Dedifferentiated amniotic fluid mesenchymal stem cell (primary cell): ENCODE data around the gene LRRC75A.
"Not testable (repeated sequence)": the region's sequence is repeated elsewhere in the genome, so short reads cannot be mapped to it uniquely, and the experiment has no call there.

ENCODE experiments used
- DNase-seq: peaks from one replicate; pipeline ENCODE4 v3.0.0-alpha.2; 2016; ENCODE audit errors: extremely low spot score

LRRC75A gene, protein sequence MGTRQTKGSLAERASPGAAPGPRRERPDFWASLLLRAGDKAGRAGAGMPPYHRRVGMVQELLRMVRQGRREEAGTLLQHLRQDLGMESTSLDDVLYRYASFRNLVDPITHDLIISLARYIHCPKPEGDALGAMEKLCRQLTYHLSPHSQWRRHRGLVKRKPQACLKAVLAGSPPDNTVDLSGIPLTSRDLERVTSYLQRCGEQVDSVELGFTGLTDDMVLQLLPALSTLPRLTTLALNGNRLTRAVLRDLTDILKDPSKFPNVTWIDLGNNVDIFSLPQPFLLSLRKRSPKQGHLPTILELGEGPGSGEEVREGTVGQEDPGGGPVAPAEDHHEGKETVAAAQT

DNA sequence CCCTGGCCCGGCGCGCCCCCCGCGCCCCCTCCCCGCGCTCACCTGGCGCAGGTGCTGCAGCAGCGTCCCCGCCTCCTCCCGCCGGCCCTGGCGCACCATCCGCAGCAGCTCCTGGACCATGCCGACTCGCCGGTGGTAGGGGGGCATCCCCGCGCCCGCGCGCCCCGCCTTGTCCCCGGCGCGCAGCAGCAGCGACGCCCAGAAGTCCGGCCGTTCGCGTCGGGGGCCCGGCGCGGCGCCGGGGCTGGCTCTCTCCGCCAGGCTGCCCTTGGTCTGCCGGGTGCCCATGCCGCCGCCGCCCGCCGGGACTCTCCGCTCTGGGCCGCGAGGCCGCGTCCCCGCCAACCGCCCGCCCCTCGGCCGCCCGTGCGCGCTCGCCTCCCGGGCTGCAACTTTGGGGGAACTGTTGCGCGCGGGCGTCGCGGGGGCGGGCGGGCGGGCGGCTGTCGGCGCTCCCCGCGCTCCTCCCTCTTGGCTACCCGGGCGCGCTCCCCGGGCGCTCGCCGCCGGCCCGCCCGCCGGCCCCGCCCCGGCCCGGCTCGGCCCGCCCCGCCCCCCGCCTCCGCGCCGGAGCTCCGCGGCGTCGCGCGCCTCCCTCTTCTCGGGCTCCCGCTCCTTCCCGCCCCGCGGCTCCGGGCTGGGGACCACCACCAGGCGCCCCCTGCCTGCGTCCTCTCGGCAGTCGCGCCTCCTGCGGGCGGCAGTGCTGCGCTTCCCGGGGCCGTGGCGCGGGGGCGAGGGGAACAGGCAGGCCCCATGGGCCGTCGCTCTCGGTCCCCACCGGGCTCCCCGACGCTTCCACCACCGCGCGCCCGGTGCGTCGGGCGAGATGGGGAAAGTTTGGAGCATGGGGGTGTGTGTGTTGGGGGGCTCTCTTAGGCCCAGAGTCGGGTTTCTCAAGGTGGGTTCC is at the start of gene LRRC75A:
Gene LRRC75A (minus strand): TSS at position 491 of the 910 bp plus-strand sequence. CDS start 203 bp downstream, at position 288.
- no peak for DNase-seq

DNA sequence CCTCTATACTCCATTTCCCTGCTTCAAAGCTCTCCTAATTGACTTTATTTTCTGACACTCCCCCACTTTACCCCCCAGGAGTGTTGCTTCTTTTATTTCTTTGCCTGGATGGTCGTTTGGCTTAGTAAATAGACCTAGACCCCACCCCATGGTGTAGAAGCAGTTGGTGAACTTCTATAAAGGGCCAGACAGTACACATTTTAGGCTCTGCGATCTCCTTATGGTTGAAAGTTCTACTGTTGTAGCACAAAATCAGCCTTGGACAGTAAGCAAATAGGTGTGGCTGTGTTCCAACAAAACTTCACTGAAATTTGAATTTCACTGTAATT is 45.1 kb upstream of the LRRC75A start:
- no peak for DNase-seq

DNA sequence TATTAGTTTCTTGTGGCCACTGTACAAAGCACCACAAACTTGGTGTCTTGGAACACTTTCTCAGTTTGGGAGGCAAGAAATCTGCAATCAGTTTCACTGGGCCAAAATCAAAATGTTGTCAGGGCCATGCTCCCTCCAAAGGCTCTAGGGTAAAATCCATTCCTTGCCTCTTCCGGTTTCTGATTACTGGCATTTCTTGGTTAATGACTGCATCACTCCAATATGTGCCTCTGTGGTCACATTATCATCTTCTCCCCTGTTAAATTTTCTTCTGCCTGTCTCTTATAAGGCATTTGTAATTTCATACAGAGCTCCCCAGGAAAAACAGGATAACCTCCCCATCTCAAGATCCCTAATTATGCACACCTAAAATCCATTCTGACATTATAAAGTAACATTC is 42.2 kb upstream of the LRRC75A start:
- DNase-seq = no peak

DNA sequence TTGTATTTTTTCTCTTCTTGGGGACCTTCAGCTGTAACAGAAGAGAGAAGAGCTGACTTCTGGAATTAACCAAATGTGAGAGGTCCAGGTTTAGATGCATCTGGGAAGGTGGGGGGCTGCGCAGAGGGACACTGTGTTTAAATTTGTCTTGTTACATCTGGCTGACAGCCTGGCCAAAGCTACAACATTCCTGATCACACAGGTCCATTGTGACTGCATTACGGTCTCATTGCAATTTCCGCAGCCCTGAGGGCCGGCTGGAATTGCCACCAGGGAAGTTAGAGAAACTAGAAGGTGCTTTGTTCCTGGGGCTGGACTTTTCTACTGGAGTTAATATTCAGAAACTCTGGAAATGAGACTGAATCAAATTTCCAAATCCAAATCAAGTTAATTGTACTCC is 37.9 kb upstream of the LRRC75A start:
- DNase-seq = no peak

DNA sequence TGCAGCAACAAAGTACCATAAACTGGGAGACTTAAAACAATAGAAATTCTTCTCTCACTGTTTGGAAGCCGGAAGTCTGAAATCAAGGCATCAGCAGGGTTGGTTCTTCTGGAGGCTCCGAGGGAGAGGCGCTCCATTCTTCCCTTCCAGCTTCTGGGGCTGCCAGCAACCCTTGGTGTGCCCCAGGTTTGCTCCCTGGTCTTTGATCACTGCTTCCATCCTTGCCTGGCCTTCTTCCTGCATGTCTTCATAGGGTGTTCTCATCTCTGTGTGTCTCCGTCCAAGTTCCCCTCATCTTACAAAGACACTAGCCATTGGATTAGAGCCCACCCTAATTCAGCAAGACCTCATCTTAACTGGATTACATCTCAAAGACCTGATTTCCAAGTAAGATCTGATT is 35.3 kb upstream of the LRRC75A start:
- DNase-seq = no peak

DNA sequence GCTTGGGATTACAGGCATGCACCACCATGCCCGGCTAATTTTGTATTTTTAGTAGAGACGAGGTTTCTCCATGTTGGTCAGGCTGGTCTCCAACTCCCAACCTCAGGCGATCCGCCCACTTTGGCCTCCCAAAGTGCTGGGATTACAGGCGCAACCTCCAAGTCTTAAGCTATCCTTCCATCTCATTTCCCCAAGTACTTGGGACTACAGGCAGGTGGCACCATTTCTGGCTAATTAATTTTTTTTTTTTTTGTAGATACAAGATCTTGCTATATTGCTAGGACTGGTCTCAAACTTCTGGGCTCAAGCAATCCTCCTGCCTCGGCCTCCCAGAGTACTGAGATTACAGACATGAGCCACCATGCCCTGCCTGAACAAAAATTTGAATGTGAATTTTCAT is 33.6 kb upstream of the LRRC75A start:
- DNase-seq = not testable (repeated sequence)

DNA sequence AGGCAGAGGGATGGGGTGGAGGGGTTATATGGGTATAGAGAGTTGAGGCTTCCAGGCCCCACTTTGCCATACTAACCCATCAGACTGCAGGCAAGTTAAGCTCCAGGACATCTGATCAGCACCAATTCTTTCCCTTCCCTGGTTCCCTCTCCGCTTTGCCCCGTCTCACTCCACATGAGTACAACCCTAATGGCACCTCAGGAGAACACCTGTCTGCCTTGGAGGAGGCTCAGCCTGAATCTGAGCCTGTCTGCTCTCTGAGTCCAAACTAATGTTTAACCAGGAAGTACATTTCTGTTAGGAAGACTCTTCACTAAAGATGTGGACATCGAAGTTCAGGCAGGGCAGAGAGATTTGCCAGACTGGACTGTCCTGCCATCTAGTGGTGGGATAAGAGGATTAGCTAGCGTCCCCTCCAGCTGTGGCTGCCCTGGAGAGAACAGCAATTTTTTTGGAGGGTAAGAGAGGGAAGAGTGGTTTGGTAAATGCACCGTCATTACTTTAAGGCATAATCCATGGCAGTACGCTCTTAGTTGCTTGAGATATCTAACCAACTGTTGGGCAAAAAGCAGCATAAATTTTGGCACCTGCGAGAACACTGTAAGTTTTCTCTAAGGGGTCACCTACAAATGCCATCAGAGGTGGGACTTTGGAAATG is 29.2 kb upstream of the LRRC75A start:
- peak; percentile 88 for DNase-seq

DNA sequence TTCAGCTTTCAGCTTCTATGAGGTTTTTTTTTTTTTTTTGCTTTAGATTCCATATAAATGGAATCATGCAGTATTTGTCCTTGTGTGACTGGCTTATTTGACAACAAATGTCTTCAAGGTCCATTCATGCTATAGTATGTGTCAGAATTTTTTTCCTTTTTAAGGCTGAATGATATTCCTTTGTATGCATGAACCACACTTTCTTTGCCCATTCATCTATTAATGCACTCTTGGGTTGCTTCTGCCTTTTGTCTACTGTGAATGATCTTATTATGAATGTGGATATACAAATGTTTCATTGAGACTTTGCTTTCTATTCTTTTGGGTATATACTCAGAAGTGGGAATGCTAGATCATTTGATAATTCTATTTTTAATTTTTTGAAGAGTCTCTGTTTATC is 27.0 kb upstream of the LRRC75A start:
- DNase-seq = no peak

DNA sequence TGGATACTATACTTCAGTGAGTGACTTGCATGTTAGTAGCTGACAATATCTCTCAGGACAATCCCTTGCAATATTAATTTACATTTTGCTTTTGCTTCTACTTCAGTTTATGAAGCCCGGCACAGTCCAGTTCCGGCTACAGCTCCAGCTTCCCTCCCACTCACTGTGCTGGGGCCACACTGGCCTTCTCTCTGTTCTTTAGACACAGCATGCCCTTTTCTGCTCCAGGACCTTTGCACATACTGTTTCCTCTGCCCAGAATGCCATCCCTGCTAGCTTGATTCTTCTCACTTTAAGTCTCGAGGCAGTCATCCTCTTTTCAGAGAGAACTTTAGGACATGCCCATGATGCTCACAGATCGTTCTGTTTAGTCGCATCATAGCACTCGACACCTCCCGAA is 25.5 kb upstream of the LRRC75A start:
- no peak for DNase-seq

DNA sequence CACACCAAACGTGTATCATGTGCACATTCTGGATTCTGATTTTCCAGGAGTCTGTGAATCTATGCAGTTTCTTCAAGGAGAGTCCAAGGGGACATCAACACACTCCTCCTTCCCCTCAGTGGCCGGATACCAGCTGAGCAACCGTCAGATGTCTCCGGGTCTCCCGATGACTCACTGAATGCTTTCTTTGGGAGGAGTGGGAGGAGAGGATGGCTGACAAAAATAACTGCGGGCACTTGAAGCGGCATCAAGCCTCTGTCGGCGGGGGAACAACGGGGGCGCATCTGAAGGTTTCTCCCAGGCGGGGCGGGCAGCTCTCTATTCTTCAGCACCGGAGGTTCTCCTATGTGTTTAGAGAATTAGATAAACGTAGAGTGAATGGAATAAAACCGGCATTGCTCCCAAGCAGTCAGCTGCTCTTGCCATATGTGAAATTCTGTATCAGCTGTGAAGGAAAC is 24.6 kb upstream of the LRRC75A start:
- peak; percentile 73 for DNase-seq

DNA sequence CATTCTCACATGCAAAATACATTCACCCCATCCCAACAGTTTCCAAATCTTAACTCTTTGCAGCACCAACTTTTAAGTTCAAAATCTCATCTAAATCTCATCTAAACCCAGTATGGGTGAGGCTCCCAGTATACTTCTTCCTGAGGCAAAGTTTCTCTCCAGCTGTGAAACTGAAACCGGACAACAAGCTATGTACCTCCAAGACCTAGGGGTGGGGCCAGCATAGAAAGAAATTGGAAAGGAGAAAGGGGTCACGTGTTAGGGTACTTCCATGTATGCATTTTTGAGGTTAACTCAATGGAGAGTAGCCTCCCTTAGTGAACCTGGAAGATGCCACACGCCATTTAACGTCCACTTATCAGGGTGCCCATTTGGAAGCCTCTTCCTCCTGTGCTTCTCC is 23.9 kb upstream of the LRRC75A start:
- DNase-seq = no peak

DNA sequence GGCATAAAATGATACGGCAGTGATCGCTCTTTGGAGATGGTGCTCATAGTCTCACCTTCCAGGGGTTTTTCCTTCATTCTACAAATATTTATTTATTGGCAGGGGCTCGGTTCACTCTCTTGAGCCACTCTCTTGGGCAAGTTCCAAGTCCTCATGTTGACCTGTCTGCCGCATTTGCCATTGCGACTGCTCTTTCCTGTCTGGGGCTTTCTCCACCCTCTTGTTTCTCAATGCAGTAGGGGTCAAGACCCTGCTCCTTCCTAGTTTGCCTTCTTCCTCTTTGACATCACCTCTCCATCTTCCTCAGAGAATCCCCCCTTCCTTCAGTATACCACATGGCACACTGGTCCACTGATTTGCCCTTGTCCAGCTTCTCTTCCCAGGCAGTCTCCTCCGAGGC is 21.9 kb upstream of the LRRC75A start:
- no peak for DNase-seq

DNA sequence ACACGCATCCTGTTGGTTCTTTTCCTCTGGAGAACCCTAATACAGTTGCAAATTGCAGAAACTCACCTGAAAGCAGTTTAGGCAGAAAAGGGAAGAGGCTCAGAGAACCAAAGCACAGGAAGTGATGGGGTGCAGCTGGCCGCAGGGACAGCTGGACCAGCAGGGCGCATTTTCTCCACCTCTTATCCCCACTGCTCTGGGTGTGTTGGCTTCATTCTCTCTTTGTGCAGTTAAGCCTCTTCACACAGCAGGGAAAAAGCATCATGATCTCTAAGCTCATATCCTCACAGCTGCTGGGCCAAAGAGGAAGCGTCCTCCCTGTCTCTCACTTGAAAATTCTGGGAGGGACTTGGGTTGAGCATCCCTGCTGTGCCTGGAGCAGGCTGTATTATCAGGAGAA is 20.0 kb upstream of the LRRC75A start:
- DNase-seq = no peak

DNA sequence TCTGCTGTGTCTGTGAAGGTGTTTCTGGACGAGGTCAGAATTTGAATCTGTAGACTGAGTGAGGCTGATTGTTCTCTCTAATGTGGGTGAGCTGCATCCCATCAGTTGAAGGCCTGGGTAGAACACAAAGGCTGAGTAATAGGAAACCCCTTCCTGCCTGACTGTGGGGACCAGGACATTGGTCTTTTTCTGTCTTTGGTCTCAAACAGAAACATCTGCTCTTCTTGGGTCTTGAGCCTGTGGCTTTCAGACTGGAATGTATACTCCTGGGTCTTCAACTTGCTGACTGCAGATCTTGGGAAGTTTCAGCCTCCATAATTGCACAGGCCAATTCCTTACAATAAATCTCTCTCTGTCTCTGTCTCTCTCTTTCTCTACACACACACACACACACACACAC is 19.6 kb upstream of the LRRC75A start:
- DNase-seq = no peak

DNA sequence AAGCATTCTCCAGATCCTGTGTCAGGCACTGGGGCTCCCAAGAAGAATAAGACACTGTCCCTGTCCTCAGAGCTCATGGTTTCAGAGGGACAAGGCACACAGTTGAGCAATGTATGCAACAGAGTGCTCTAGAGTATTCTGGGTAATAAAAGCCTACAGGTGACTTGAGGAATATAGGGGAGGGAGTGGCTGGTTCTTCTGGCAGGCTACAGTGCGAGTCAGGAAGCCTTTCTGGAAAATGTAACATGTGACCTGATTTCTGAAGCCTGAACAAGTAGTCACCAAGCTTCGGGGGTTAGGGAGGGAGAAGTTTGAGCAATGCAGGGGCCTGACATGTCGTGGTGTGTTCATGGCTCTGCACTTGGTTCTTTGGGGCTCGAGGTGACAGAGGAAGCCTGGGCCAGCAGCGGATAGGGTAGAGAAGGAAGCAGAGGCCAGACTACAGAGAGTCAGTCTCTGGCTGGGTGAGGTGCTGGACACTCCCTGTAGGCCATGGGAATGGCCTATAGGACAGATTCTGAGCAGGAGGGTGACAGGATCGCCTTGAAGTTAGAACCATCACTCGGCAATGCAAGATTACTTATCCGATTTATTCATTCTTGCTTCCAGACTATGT is 16.0 kb upstream of the LRRC75A start:
- no peak for DNase-seq

DNA sequence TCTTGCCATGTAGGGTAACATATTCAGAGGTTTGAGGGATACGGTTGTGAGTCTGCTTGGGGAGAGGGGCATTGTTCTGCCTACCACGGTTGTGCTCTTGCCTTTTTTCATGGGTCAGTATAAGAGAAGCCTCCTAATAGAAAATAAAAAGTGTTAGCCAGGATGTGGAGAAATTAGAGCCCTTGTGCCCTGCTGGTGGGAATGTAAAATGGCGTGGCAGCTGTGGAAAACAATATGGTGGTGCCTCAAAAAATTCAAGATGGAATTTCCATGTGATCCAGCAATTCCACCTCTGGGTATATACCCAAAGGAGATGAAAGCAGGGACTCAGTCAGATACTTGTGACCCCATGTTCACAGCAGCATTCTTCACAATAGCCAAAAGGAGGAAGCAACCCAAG is 14.2 kb upstream of the LRRC75A start:
- no peak for DNase-seq

DNA sequence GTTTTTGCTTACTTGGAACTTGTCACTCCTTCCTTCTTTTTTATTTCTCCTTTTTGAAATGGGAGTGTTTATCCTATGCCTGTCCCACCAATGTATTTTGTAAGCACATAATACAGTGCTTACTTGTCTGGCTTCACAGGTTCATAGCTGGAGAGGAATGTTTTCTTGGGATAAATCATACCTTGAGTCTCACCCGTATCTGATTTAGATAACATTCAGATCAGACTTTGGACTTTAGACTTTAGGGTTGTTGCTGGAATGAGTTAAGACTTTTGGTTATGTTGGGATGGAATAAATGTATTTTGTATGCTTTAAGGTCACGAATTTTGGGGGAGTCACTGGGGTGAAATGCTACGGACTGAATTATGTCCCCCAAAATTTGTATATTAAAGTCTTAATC is 13.0 kb upstream of the LRRC75A start:
- DNase-seq = no peak

DNA sequence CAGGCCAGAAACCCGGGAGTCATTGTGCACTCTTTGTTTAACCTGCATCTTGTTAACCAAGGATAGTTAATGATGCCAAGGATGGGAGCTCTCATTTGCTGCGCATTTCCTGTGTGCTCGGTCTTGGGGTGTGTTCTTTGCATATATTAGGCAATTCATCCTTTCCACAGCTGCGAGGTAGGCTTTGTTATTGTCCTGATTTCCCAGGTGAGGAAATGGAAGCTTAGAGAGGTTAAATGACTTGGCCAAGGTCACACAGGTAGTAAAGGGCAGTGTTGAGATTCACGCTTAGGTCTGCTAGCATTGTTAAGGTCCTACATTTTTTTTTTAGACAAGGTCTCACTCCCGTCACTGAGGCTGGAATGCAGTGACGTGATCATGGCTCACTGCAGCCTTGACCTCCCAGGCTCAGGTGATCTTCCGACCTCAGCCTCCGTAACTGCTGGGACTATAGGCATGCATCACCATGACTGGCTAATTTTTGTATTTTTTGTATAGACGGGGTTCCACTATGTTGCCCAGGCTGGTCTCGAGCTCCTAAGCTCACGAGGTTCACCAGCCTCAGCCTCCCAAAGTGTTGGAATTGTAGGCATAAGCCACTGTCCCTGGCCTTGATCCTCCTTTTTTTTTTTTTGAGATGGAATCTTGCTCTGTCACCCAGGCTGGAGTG is 5.0 kb upstream of the LRRC75A start:
- no peak for DNase-seq

DNA sequence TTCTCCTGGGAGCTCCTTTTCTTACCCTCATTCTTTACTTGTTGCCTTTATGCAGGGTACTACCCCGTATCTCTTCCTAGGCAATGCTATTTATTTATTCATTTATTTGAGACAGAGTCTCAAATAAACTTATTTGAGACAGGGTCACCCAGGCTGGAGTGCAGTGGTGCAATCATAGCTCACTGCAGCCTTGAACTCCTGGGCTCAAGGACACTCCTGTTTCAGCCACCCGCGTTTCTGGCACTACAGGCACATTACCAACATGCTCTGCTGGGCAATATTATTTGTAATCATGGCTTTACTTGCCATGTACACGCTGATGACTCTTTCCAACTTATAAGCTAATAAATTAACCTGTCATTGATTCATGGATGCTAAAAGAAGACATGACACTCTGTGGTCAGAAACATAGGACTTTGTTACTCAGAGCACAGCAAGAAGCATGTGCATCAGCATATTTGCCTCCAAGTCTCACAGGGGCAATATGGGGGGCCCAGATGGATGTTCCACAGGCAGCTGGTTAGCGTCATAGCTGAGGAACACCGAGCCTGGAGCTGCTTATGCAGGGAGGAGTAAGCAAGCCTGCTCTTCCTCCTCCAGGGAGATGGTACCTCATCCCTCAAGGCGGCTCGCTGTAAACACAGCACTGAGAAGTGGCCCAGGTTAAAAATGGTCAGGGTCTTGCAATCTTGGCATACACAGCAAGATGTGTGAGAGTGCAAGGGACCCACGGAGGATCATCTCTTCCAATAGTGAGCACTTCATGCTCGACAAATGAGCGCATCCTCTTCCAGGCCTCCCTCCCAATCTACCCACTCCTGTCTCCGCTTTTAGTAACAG is 4.2 kb upstream of the LRRC75A start:
- no peak for DNase-seq

DNA sequence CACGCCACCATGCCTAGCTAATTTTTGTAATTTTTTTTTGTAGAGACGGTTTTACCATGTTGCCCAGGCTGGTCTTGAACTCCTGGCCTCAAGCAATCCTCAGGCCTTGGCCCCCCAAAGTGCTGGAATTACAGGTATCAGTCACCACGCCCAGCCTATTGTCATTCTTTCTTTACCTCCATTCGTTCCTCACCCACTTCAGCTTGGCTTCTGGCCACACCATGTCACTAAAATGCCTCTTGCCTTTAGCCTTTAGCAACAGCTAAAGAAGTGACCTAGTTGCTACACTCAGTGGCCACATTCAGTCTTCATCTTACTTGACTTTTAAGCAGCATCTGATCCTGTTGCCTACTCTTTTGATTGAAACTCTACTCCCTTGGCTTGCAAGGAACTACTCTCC is 3.6 kb upstream of the LRRC75A start:
- no peak for DNase-seq

DNA sequence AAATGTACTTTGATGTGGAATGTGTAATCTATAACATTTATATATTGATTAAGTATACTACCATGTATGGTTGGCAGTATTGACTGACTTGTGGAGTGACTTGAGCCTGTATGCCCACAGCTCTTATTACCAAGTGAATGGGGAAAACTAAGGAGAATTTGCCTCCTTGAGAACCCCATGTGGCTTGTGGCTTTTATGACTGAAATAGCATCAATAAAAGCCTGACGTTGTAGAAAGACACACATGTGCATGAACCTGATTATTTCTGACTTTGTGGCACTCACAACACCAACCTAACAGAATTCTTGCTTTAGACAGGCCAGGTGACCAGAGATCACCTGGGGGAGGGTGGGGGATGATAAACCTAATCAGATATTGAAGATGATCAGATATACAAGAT is 2.1 kb upstream of the LRRC75A start:
- no peak for DNase-seq
